A549 (cell line): Measurements from ENCODE around the gene XYLB. TPM values are rescaled to one million over a fixed set of nuclear protein-coding genes. Genes with fewer than 3 reads are reported as not detected.

Experiments
- ATAC-seq, 2 experiments: fragments of 200-7000 bp in 1 of 2; fragments of >200 bp in 1 of 2; cut with Nextera tagmentation in 1 of 2; cut with Tn5 transposase in 1 of 2; 3 replicates each; pipeline versions ENCODE4 v1.8.0 to v1.9.1; 2018 to 2020; ENCODE audit warnings: mild to moderate bottlenecking in 1 of 2, moderate library complexity in 1 of 2
- CTCF ChIA-PET: fragments of 300-600 bp; sonication (Branson Sonifier 250); formaldehyde crosslinking; extraction: SDS; loops from one replicate; lab custom pipeline; 2021; ENCODE audit warnings: antibody characterized with exemption, inconsistent platforms; lab: Yijun Ruan, JAX
- POLR2A ChIA-PET: fragments of 350-600 bp; formaldehyde crosslinking; extraction: SDS; loops from one replicate; lab custom pipeline; 2021; ENCODE audit warnings: antibody characterized with exemption, inconsistent platforms; lab: Yijun Ruan, JAX
- DNase-seq, 2 experiments: peaks; one replicate each; pipeline versions ENCODE4 v3.0.0 to v3.0.0-alpha.2; 2011 to 2016; ENCODE audit warnings: low read depth in 1 of 2, low spot score in 1 of 2
- FAIRE-seq: peaks from 2 replicates; lab custom pipeline; 2011; peaks lifted over from hg19 to GRCh38; lab: Jason Lieb, UNC
- H3K27ac ChIP-seq, 2 experiments: fragments of >200 bp; sonication (Bioruptor Twin); formaldehyde crosslinking; 3 replicates each; pipeline ENCODE4 v1.5.1; 2016 to 2017
- H3K4me1 ChIP-seq: fragments of >200 bp; sonication (Bioruptor Twin); formaldehyde crosslinking; 3 replicates; pipeline ENCODE4 v1.6.1; 2016
- H3K4me2 ChIP-seq: fragments of >200 bp; sonication (Bioruptor Twin); formaldehyde crosslinking; 3 replicates; pipeline ENCODE4 v1.6.1; 2016
- H3K4me3 ChIP-seq: fragments of >200 bp; sonication (Bioruptor Twin); formaldehyde crosslinking; 3 replicates; pipeline ENCODE4 v1.5.1; 2016
- H3K9me3 ChIP-seq: fragments of >200 bp; sonication (Bioruptor Twin); formaldehyde crosslinking; 3 replicates; pipeline ENCODE4 v1.6.1; 2016
- BHLHE40 ChIP-seq: IDR thresholded peaks from 2 replicates; pipeline ENCODE4 v1.6.1; 2012; ENCODE audit warnings: low read depth, low read length, inconsistent platforms
- EHF ChIP-seq: fragments of 250-450 bp; sonication (Bioruptor Pico); IDR thresholded peaks from 2 replicates; pipeline ENCODE4 v1.5.0; 2020; ENCODE audit warnings: mild to moderate bottlenecking
- EP300 ChIP-seq, 2 experiments: fragments of >200 bp; sonication (Bioruptor Twin); formaldehyde crosslinking; IDR thresholded peaks; 2 replicates in 1 of 2; 3 replicates in 1 of 2; pipeline ENCODE4 v1.6.1; 2016 to 2017
- FOSB ChIP-seq: fragments of 250-450 bp; sonication (Bioruptor Pico); IDR thresholded peaks from 2 replicates; pipeline ENCODE4 v1.5.0; 2020; ENCODE audit warnings: mild to moderate bottlenecking, moderate library complexity
- FOSL2 ChIP-seq, 2 experiments: fragments of 450-650 bp in 1 of 2; fragments of >200 bp in 1 of 2; sonication (Bioruptor Twin) in 1 of 2; formaldehyde crosslinking; IDR thresholded peaks; 2 replicates each; pipeline versions ENCODE4 v1.5.0 to v1.6.1; 2016 to 2020; ENCODE audit warnings: mild to moderate bottlenecking in 1 of 2, moderate library complexity in 1 of 2
- JUNB ChIP-seq: fragments of >200 bp; sonication (Bioruptor Twin); formaldehyde crosslinking; IDR thresholded peaks from 2 replicates; pipeline ENCODE4 v1.6.1; 2016
- KDM1A ChIP-seq: fragments of 200-600 bp; sonication (generic); IDR thresholded peaks from 2 replicates; pipeline ENCODE4 v1.6.1; 2016; ENCODE audit warnings: low read depth, mild to moderate bottlenecking
- MYC ChIP-seq: IDR thresholded peaks from 2 replicates; pipeline ENCODE4 v1.6.1; 2012; ENCODE audit warnings: mild to moderate bottlenecking, inconsistent platforms, low read length, improper control_type of control experiment, borderline replicate concordance
- RAD21 ChIP-seq, 2 experiments: fragments of >200 bp in 1 of 2; sonication (Bioruptor Twin) in 1 of 2; formaldehyde crosslinking in 1 of 2; IDR thresholded peaks in 1 of 2; conservative IDR thresholded peaks in 1 of 2; 2 replicates in 1 of 2; 3 replicates in 1 of 2; pipeline ENCODE4 v1.6.1; 2012 to 2018; ENCODE audit warnings: inconsistent platforms in 1 of 2
- RARB ChIP-seq: fragments of 250-450 bp; sonication (Bioruptor Pico); IDR thresholded peaks from 2 replicates; pipeline ENCODE4 v1.8.0; 2021; ENCODE audit warnings: mild to moderate bottlenecking, moderate library complexity
- SMC3 ChIP-seq: fragments of >200 bp; sonication (Bioruptor Twin); formaldehyde crosslinking; IDR thresholded peaks from 3 replicates; pipeline ENCODE4 v1.6.1; 2018; ENCODE audit warnings: inconsistent platforms
- SREBF2 ChIP-seq: fragments of 450-650 bp; IDR thresholded peaks from 2 replicates; pipeline ENCODE4 v1.6.1; 2014; ENCODE audit warnings: mild to moderate bottlenecking, moderate library complexity
- TFCP2L1 ChIP-seq: fragments of 250-450 bp; sonication (Bioruptor Pico); IDR thresholded peaks from 2 replicates; pipeline ENCODE4 v1.5.0; 2021; ENCODE audit warnings: mild to moderate bottlenecking
- ZC3H11A ChIP-seq: fragments of 450-650 bp; IDR thresholded peaks from 2 replicates; pipeline ENCODE4 v1.6.1; 2014; ENCODE audit warnings: antibody characterized with exemption, mild to moderate bottlenecking
- WGBS: methylation state at CpG from one replicate; pipeline ENCODE4 v1.1.6; 2017; ENCODE audit errors: missing lambda C conversion rate; 5-methylcytosine and 5-hydroxymethylcytosine counted together
- polyA plus RNA-seq, 4 experiments: library from polyadenylated mRNA; depleted of rRNA in 3 of 4; stranded (reverse); fragments of >200 nt; fragmentation: RNase III in 1 of 4; extraction: RNeasy Plus Mini Kit Qiagen cat#74134 plus additional on column Dnase treatment in 1 of 4; gene quantifications; 2 replicates in 3 of 4; 3 replicates in 1 of 4; pipeline ENCODE4 v1.2.3, GENCODE V29; 2011 to 2017
- TF ChIP-seq, protein P1 (sequence below): fragments of >200 bp; sonication (Bioruptor Twin); formaldehyde crosslinking; IDR thresholded peaks from 3 replicates; pipeline ENCODE4 v1.5.1; 2016
- TF ChIP-seq, protein P2 (sequence below): fragments of >200 bp; sonication (Bioruptor Twin); formaldehyde crosslinking; IDR thresholded peaks from 2 replicates; pipeline ENCODE4 v1.6.1; 2016
- TF ChIP-seq, protein P3 (sequence below): IDR thresholded peaks from 2 replicates; pipeline ENCODE4 v1.6.1; 2012; ENCODE audit warnings: low read depth, borderline replicate concordance
- TF ChIP-seq, protein P4 (sequence below): fragments of 250-450 bp; sonication (Bioruptor Pico); IDR thresholded peaks from 2 replicates; pipeline ENCODE4 v1.5.0; 2020; ENCODE audit warnings: low read depth, mild to moderate bottlenecking, moderate library complexity
- TF ChIP-seq, protein P5 (sequence below): fragments of 450-650 bp; IDR thresholded peaks from 2 replicates; pipeline ENCODE4 v1.6.1; 2014; ENCODE audit warnings: antibody characterized with exemption

XYLB gene
- polyA plus RNA-seq, 2 of the 4 experiments (the other 2 are of a cell fraction): 4.9 to 5.4 TPM

DNA sequence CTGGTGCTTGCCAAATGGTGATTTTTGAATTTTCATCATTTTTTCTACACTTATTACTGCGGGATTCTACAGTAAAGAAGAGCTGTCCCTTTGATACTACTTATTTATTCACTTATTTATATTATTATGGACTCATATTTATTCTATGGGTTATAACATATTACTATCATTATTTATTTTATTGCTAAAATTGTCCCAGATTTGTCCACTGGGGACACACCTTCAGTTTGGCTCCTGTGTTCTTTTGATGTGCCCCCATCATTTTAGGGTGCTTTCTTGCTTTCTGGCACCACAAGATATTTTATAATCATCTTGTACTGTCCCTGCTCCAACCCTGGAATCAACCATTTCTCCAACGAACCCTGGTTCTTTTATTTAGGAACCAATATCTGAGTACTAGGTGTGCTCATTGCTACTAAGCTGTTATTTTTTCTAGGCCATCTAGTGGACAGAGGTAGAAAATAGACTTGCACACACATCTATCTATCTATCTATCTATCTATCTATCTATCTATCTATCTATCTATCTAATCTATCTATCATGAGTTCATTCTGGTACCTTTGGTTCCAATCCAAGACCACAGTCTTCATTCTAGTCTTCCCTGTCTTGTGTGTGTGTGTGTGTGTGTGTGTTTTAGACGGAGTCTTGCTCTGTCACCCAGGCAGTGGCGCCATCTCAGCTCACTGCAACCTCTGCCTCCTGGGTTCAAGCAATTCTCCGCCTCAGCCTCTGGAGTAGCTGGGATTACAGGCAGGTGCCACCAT is 48.5 kb upstream of the XYLB start:
- FAIRE-seq: no peak
- Histone ChIP-seq H3K27ac (no peak overlapping the region), H3K4me3 (no peak overlapping the region), H3K4me1 (no peaks in the 10 kb centered on the region), H3K4me2 (no peak overlapping the region)
- CTCF ChIA-PET: interaction anchor here (0.6 to 2.1 kb wide), 26 partner anchors 8 to 866 kb away, joined by 3 to 11 read pairs (median 4); partner anchors contain the start of genes SLC22A14 and XYLB
- peak; percentile 24 to 28 for DNase-seq
- TF ChIP-seq, protein P1, sequence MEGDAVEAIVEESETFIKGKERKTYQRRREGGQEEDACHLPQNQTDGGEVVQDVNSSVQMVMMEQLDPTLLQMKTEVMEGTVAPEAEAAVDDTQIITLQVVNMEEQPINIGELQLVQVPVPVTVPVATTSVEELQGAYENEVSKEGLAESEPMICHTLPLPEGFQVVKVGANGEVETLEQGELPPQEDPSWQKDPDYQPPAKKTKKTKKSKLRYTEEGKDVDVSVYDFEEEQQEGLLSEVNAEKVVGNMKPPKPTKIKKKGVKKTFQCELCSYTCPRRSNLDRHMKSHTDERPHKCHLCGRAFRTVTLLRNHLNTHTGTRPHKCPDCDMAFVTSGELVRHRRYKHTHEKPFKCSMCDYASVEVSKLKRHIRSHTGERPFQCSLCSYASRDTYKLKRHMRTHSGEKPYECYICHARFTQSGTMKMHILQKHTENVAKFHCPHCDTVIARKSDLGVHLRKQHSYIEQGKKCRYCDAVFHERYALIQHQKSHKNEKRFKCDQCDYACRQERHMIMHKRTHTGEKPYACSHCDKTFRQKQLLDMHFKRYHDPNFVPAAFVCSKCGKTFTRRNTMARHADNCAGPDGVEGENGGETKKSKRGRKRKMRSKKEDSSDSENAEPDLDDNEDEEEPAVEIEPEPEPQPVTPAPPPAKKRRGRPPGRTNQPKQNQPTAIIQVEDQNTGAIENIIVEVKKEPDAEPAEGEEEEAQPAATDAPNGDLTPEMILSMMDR: peak; percentile 63
- TF ChIP-seq RAD21 (conservative IDR thresholded peaks at IDR 0.05 in 1 of 2, IDR thresholded peaks at IDR 0.05 in 1 of 2) (peak in 1 of 2 experiments; percentile 20; a peak in 2 of 5 replicates), TFCP2L1 (CRISPR knock-in tag) (no peak), MYC (no peak), ZC3H11A (no peak), SMC3 (peak; percentile 41)
- TF ChIP-seq, all 56 proteins: peak for 3
- POLR2A ChIA-PET: interaction anchor here (1.1 kb wide), 1 partner anchor 161 kb away, joined by 5 read pairs; the partner anchor contains the start of gene ACAA1
- ATAC-seq: peak; percentile 84 to 97
- no peaks in the 10 kb centered on the region for H3K9me3 ChIP-seq
- 34% methylated on average over 5 of the region's 5 CpGs for WGBS

DNA sequence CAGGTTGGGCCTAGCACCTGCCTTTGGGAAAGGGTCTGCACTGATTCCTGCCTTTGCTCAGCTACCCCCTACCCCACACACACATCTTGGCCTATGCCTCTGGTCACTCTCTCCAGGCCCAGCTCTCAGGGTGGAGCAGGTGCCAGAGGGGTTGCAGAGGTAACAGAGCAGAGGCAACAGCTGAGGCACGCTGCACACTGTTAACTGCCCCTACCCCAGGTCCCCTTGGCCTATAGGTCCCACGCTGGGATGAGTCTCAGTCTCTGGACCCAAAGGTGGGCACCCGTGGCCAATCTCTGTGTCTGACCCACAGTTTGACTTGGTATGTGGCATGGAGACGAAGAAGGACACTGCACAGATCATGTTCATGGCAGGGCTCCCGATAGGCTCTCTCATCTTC is 39.6 kb upstream of the XYLB start:
- CTCF ChIA-PET: interaction anchor here (0.9 to 1.6 kb wide), 4 partner anchors 8 to 39 kb away, joined by 3 to 4 read pairs (median 4); partner anchors contain the start of gene XYLB
- no peak overlapping the region for H3K4me2 ChIP-seq
- DNase-seq (no peak), FAIRE-seq (no peak), ATAC-seq (no peak)
- H3K27ac ChIP-seq: no peak overlapping the region
- H3K9me3 ChIP-seq: no peaks in the 10 kb centered on the region
- TF ChIP-seq FOSL2 (IDR thresholded peaks at IDR 0.05) (no peak), FOSL2 (CRISPR knock-in tag; IDR thresholded peaks at IDR 0.05) (no peak)
- no peak overlapping the region for H3K4me3 ChIP-seq
- H3K4me1 ChIP-seq: no peaks in the 10 kb centered on the region
- WGBS: 46% methylated on average over 2 of the region's 5 CpGs
- POLR2A ChIA-PET: no interaction called here

DNA sequence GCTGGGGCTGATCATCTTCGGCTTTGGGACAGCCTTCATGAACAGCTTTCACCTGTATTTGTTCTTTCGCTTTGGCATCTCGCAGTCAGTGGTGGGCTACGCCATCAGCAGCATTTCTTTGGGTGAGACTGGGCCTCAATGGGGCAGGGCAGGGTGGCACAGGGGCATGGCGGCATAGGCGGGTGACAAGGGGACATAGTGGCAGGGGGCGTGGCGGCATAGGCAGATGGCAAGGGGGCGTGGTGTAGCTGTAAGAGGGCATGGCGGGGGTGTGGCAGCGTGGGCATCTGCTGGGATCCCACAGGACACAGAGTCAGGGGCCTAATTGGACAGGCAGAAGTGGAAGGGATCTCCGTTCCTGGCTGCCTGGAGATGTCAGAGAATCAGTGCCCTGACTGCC is 39.0 kb upstream of the XYLB start:
- DNase-seq: no peak

DNA sequence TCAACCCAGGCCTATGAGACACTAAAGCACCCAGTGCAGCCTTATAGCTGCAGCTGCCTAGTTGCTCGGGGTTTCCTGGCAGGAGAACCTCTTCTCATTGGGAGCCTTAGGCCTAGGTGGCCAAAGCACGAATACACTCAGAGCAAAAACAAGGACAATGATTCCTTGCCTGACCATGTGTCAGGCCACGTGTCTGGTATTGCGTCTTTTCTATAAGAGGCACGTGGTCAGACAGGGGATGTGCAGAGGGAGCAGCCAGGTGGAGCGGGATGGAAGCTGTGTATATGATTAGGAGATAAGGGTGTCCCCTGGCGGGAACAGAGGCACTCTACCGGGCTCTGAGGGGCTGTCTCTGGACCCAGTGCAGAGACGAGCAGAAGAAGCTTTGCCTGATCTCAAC is 38.1 kb upstream of the XYLB start:
- TF ChIP-seq, protein P2, sequence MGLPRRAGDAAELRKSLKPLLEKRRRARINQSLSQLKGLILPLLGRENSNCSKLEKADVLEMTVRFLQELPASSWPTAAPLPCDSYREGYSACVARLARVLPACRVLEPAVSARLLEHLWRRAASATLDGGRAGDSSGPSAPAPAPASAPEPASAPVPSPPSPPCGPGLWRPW: no peak
- no peak for TF ChIP-seq RARB (CRISPR knock-in tag)
- no peak for TF ChIP-seq EHF (CRISPR knock-in tag)
- no peak for TF ChIP-seq FOSB (CRISPR knock-in tag)
- TF ChIP-seq SREBF2: no peak
- no peak for TF ChIP-seq BHLHE40
- TF ChIP-seq, protein P3, sequence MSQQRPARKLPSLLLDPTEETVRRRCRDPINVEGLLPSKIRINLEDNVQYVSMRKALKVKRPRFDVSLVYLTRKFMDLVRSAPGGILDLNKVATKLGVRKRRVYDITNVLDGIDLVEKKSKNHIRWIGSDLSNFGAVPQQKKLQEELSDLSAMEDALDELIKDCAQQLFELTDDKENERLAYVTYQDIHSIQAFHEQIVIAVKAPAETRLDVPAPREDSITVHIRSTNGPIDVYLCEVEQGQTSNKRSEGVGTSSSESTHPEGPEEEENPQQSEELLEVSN: no peak
- 67% methylated on average over 9 of the region's 9 CpGs for WGBS
- CTCF ChIA-PET: interaction anchor here (0.7 kb wide), 1 partner anchor 105 kb away, joined by 4 read pairs; no protein-coding TSS in a partner anchor

More for the DNA sequence above, 39.0 kb upstream of the XYLB start:
- Histone ChIP-seq H3K9me3 (no peaks in the 10 kb centered on the region), H3K27ac (no peak overlapping the region), H3K4me2 (no peak overlapping the region), H3K4me1 (no peaks in the 10 kb centered on the region), H3K4me3 (no peak overlapping the region)
- no peak for ATAC-seq
- no peak for FAIRE-seq
- CTCF ChIA-PET: interaction anchor here (1.2 kb wide), 1 partner anchor 8 kb away, joined by 4 read pairs; no protein-coding TSS in a partner anchor
- 68% methylated on average over 12 of the region's 12 CpGs for WGBS
- TF ChIP-seq, protein P4, sequence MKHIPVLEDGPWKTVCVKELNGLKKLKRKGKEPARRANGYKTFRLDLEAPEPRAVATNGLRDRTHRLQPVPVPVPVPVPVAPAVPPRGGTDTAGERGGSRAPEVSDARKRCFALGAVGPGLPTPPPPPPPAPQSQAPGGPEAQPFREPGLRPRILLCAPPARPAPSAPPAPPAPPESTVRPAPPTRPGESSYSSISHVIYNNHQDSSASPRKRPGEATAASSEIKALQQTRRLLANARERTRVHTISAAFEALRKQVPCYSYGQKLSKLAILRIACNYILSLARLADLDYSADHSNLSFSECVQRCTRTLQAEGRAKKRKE: no peak
- TF ChIP-seq JUNB (no peak), EP300 (IDR thresholded peaks at IDR 0.05) (no peak), KDM1A (no peak)
- TF ChIP-seq, protein P5, sequence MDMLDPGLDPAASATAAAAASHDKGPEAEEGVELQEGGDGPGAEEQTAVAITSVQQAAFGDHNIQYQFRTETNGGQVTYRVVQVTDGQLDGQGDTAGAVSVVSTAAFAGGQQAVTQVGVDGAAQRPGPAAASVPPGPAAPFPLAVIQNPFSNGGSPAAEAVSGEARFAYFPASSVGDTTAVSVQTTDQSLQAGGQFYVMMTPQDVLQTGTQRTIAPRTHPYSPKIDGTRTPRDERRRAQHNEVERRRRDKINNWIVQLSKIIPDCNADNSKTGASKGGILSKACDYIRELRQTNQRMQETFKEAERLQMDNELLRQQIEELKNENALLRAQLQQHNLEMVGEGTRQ: no peak
- POLR2A ChIA-PET: no interaction called here

More for the DNA sequence above, 38.1 kb upstream of the XYLB start:
- Histone ChIP-seq H3K4me3 (no peak overlapping the region), H3K4me2 (no peak overlapping the region), H3K27ac (no peak overlapping the region), H3K9me3 (no peaks in the 10 kb centered on the region), H3K4me1 (no peaks in the 10 kb centered on the region)
- ATAC-seq: no peak
- no peak for DNase-seq
- no peak for FAIRE-seq
- POLR2A ChIA-PET: no interaction called here
